Measurements from ENCODE around the gene TAS2R1. TPM values are rescaled to one million over a fixed set of nuclear protein-coding genes. Genes with fewer than 3 reads are reported as not detected.
A peak's percentile ranks its signal among the peaks of the same experiment; 100 is the strongest.

Gene TAS2R1
- total RNA-seq, 1 donor from 2014 or later, result not detected

GRCh38 chr5:9627541-9627940, 2.6 kb downstream of the TAS2R1 start:
- no peak overlapping the region for H3K4me3 ChIP-seq (ENCODE audit: low read depth, low read length)
- DNase-seq (ENCODE audit: low read depth) (no peak), FAIRE-seq (no peak)
- no peaks in the 10 kb centered on the region for H3K36me3 ChIP-seq (ENCODE audit: control insufficient read depth, insufficient read depth, low read length)
- no peak for TF ChIP-seq CTCF (IDR thresholded peaks at IDR 0.05; ENCODE audit: insufficient read depth, low read length, severe bottlenecking)
- H3K27me3 ChIP-seq (ENCODE audit: control insufficient read depth, insufficient read depth, low read length), result no peaks in the 10 kb centered on the region

- H3K4me3 ChIP-seq (ENCODE audit: low read depth, low read length), result no peak overlapping the region
- DNase-seq (ENCODE audit: low read depth) (no peak), FAIRE-seq (no peak)
Measured at GRCh38 chr5:9626955-9627354, 3.2 kb downstream of the TAS2R1 start.

GRCh38 chr5:9625731-9626130, 4.4 kb downstream of the TAS2R1 start:
- TF ChIP-seq CTCF (IDR thresholded peaks at IDR 0.05; ENCODE audit: insufficient read depth, low read length, severe bottlenecking), result no peak
- FAIRE-seq (no peak), DNase-seq (ENCODE audit: low read depth) (no peak)
- Histone ChIP-seq H3K4me3 (ENCODE audit: low read depth, low read length) (no peak overlapping the region), H3K36me3 (ENCODE audit: control insufficient read depth, insufficient read depth, low read length) (no peaks in the 10 kb centered on the region), H3K27me3 (ENCODE audit: control insufficient read depth, insufficient read depth, low read length) (no peaks in the 10 kb centered on the region)

More at GRCh38 chr5:9626955-9627354, 3.2 kb downstream of the TAS2R1 start:
- H3K36me3 ChIP-seq (ENCODE audit: control insufficient read depth, insufficient read depth, low read length), result no peaks in the 10 kb centered on the region
- H3K27me3 ChIP-seq (ENCODE audit: control insufficient read depth, insufficient read depth, low read length), result no peaks in the 10 kb centered on the region
- no peak for TF ChIP-seq CTCF (IDR thresholded peaks at IDR 0.05; ENCODE audit: insufficient read depth, low read length, severe bottlenecking)

GRCh38 chr5:9625286-9625685, 4.9 kb downstream of the TAS2R1 start:
- Histone ChIP-seq H3K4me3 (ENCODE audit: low read depth, low read length) (no peak overlapping the region), H3K36me3 (ENCODE audit: control insufficient read depth, insufficient read depth, low read length) (no peaks in the 10 kb centered on the region), H3K27me3 (ENCODE audit: control insufficient read depth, insufficient read depth, low read length) (no peaks in the 10 kb centered on the region)
- no peak for TF ChIP-seq CTCF (IDR thresholded peaks at IDR 0.05; ENCODE audit: insufficient read depth, low read length, severe bottlenecking)
- no peak for DNase-seq (ENCODE audit: low read depth)
- FAIRE-seq, result no peak

- H3K36me3 ChIP-seq (ENCODE audit: control insufficient read depth, insufficient read depth, low read length), result no peaks in the 10 kb centered on the region
- TF ChIP-seq CTCF (IDR thresholded peaks at IDR 0.05; ENCODE audit: insufficient read depth, low read length, severe bottlenecking), result no peak
- FAIRE-seq (no peak), DNase-seq (ENCODE audit: low read depth) (no peak)
- H3K4me3 ChIP-seq (ENCODE audit: low read depth, low read length), result no peak overlapping the region
- H3K27me3 ChIP-seq (ENCODE audit: control insufficient read depth, insufficient read depth, low read length), result no peaks in the 10 kb centered on the region
Measured at GRCh38 chr5:9624196-9624947, 5.8 kb downstream of the TAS2R1 start.

- DNase-seq (ENCODE audit: low read depth) (no peak), FAIRE-seq (peak; percentile 70)
- Histone ChIP-seq H3K36me3 (ENCODE audit: control insufficient read depth, insufficient read depth, low read length) (no peaks in the 10 kb centered on the region), H3K4me3 (ENCODE audit: low read depth, low read length) (no peak overlapping the region), H3K27me3 (ENCODE audit: control insufficient read depth, insufficient read depth, low read length) (no peaks in the 10 kb centered on the region)
- TF ChIP-seq CTCF (IDR thresholded peaks at IDR 0.05; ENCODE audit: insufficient read depth, low read length, severe bottlenecking), result no peak
Measured at GRCh38 chr5:9623661-9624060, 6.5 kb downstream of the TAS2R1 start.
